ENCODE measurements around the gene DHRS7.

The DHRS7 gene

GRCh38 chr14:60164712-60165546, at the start of gene DHRS7:
Gene DHRS7 (minus strand): TSS chr14:60165398. CDS start chr14:60165309, 89 bp downstream.
- peak; percentile 22 to 73 (median 35) for DNase-seq (ENCODE audit: low read depth in 3 of 3)

- DNase-seq (ENCODE audit: low read depth in 3 of 3) = no peak
Observed at GRCh38 chr14:60214415-60215126, 49.4 kb upstream of the DHRS7 start.

- DNase-seq (ENCODE audit: low read depth in 3 of 3) = no peak
Observed at GRCh38 chr14:60214003-60214402, 48.8 kb upstream of the DHRS7 start.

- no peak for DNase-seq (ENCODE audit: low read depth in 3 of 3)
Observed at GRCh38 chr14:60212503-60213371, 47.5 kb upstream of the DHRS7 start.

- DNase-seq (ENCODE audit: low read depth in 3 of 3) = no peak
Observed at GRCh38 chr14:60211153-60211552, 46.0 kb upstream of the DHRS7 start.

- DNase-seq (ENCODE audit: low read depth in 3 of 3) = no peak
Observed at GRCh38 chr14:60210703-60211102, 45.5 kb upstream of the DHRS7 start.

- no peak for DNase-seq (ENCODE audit: low read depth in 3 of 3)
Observed at GRCh38 chr14:60206837-60207533, 41.8 kb upstream of the DHRS7 start.

- DNase-seq (ENCODE audit: low read depth in 3 of 3) = no peak
Observed at GRCh38 chr14:60206249-60206670, 41.1 kb upstream of the DHRS7 start.

- no peak for DNase-seq (ENCODE audit: low read depth in 3 of 3)
Observed at GRCh38 chr14:60204843-60205774, 39.9 kb upstream of the DHRS7 start.

GRCh38 chr14:60204104-60204842, 39.1 kb upstream of the DHRS7 start:
- no peak for DNase-seq (ENCODE audit: low read depth in 3 of 3)

GRCh38 chr14:60199321-60199720, 34.1 kb upstream of the DHRS7 start:
- no peak for DNase-seq (ENCODE audit: low read depth in 3 of 3)

GRCh38 chr14:60197629-60198303, 32.6 kb upstream of the DHRS7 start:
- no peak for DNase-seq (ENCODE audit: low read depth in 3 of 3)

- no peak for DNase-seq (ENCODE audit: low read depth in 3 of 3)
Observed at GRCh38 chr14:60196291-60196690, 31.1 kb upstream of the DHRS7 start.

- no peak for DNase-seq (ENCODE audit: low read depth in 3 of 3)
Observed at GRCh38 chr14:60195179-60195810, 30.1 kb upstream of the DHRS7 start.

GRCh38 chr14:60189923-60190840, 25.0 kb upstream of the DHRS7 start:
- DNase-seq (ENCODE audit: low read depth in 3 of 3) = no peak

GRCh38 chr14:60188696-60189095, 23.5 kb upstream of the DHRS7 start:
- DNase-seq (ENCODE audit: low read depth in 3 of 3) = no peak

- no peak for DNase-seq (ENCODE audit: low read depth in 3 of 3)
Observed at GRCh38 chr14:60188115-60188514, 22.9 kb upstream of the DHRS7 start.

Data from stimulated activated CD4-positive, alpha-beta T cell treated with anti-CD3 and anti-CD28 coated beads, TNF-alpha, amount 100 ng/mL, for 24 hours (primary cell).